Left lung (tissue), 10 donors: ENCODE data around the gene ENOX1. TPM values are rescaled to one million over a fixed set of nuclear protein-coding genes. Genes with fewer than 3 reads are reported as not detected.

Experiments
- ATAC-seq: fragments of 200-7000 bp; cut with Tn5 transposase; one replicate; pipeline ENCODE4 v1.9.1; 2020; ENCODE audit warnings: moderate library complexity
- DNase-seq, 4 donors: peaks; one replicate each; pipeline ENCODE4 v3.0.0-alpha.2; 2013 to 2020
- H3K27ac ChIP-seq, 2 donors: fragments of 200-600 bp; sonication (generic) in 1 of 2; one replicate each; pipeline versions ENCODE4 v1.5.0 to v1.8.0; 2020 to 2021
- H3K27me3 ChIP-seq, 2 donors: fragments of 200-600 bp; sonication (generic) in 1 of 2; one replicate each; pipeline versions ENCODE4 v1.5.0 to v1.8.0; 2020 to 2021
- H3K36me3 ChIP-seq, 2 donors: fragments of 200-600 bp; sonication (generic) in 1 of 2; one replicate each; pipeline versions ENCODE4 v1.5.0 to v1.8.0; 2020 to 2021
- H3K4me1 ChIP-seq, 2 donors: fragments of 200-600 bp; one replicate each; pipeline ENCODE4 v1.8.0; 2021
- H3K4me3 ChIP-seq, 2 donors: fragments of 200-600 bp; sonication (generic) in 1 of 2; one replicate each; pipeline versions ENCODE4 v1.5.0 to v1.8.0; 2020 to 2021; ENCODE audit warnings: mild to moderate bottlenecking in 1 of 2
- H3K9me3 ChIP-seq, 2 donors: fragments of 200-600 bp; sonication (generic) in 1 of 2; one replicate each; pipeline versions ENCODE4 v1.5.0 to v1.8.0; 2020 to 2021
- intact Hi-C, 2 donors: fragments of 100-400 bp; cut with DNase I; formaldehyde crosslinking; loops; one replicate each; pipeline versions ENCODE4 v1.11.2 to v1.14.2; 2022
- polyA plus RNA-seq, 6 donors: library from polyadenylated mRNA; unstranded; fragments of 120-200 nt; gene quantifications; one replicate each; pipeline ENCODE4 v1.2.1, GENCODE V29; 2013; ENCODE audit not compliant: insufficient read length in 6 of 6
- total RNA-seq, 2 donors: library from RNA; stranded (reverse); fragmentation: NEBNext Ultra II Directional; extraction: Animal tissue kit (Norgen Biotek cat#: 25700); gene quantifications; one replicate each; pipeline ENCODE4 v1.2.1, GENCODE V29; 2021
- TF ChIP-seq, protein P1 (sequence below), 2 donors: fragments of 200-600 bp; sonication (generic) in 1 of 2; IDR thresholded peaks; one replicate each; pipeline versions ENCODE4 v1.5.0 to v1.8.0; 2021; ENCODE audit warnings: antibody characterized with exemption in 2 of 2
- donor health status: DM: no; HTN: yes; CAD: no.
- donor health status: DM: no; HTN: no; CAD: no.

The ENOX1 gene
- total and polyA plus RNA-seq, 8 donors = 1.5 to 9.0 (median 6.8) TPM

GRCh38 chr13:43475140-43475539, 311.6 kb downstream of the ENOX1 start:
- TF ChIP-seq, protein P1, sequence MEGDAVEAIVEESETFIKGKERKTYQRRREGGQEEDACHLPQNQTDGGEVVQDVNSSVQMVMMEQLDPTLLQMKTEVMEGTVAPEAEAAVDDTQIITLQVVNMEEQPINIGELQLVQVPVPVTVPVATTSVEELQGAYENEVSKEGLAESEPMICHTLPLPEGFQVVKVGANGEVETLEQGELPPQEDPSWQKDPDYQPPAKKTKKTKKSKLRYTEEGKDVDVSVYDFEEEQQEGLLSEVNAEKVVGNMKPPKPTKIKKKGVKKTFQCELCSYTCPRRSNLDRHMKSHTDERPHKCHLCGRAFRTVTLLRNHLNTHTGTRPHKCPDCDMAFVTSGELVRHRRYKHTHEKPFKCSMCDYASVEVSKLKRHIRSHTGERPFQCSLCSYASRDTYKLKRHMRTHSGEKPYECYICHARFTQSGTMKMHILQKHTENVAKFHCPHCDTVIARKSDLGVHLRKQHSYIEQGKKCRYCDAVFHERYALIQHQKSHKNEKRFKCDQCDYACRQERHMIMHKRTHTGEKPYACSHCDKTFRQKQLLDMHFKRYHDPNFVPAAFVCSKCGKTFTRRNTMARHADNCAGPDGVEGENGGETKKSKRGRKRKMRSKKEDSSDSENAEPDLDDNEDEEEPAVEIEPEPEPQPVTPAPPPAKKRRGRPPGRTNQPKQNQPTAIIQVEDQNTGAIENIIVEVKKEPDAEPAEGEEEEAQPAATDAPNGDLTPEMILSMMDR (IDR thresholded peaks at IDR 0.05) = no peak
- no peaks in the 10 kb centered on the region for H3K27me3 ChIP-seq
- intact Hi-C loops = no loop called here

DNA sequence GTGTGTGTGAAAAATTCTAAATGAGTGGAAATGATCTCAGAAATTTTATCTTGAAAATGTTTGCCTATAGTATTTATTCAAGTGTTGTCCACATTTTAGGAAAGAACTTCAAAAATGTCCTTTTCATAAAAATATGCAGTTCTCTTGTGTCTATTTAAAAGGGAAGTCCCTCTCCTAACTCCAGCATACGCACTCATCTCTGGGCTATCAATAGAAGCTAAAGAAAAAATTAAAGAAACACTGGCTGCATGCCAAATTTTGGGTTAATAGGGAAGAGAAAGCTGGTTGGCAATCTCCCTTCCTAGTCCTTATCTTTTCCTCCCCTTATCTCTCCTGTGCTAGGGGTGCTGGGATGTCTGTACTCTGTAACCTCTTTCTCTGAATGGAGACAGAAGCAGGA, 313.3 kb downstream of the ENOX1 start:
- intact Hi-C loops = no loop called here
- ATAC-seq (no peak), DNase-seq (no peak)
- Histone ChIP-seq H3K27me3 (no peaks in the 10 kb centered on the region), H3K4me3 (no peak overlapping the region), H3K9me3 (no peaks in the 10 kb centered on the region), H3K4me1 (no peaks in the 10 kb centered on the region), H3K36me3 (no peaks in the 10 kb centered on the region), H3K27ac (no peak overlapping the region)
- TF ChIP-seq, protein P1 (IDR thresholded peaks at IDR 0.05) = no peak

More at GRCh38 chr13:43475140-43475539, 311.6 kb downstream of the ENOX1 start:
- Histone ChIP-seq H3K4me3 (no peak overlapping the region), H3K27ac (no peak overlapping the region), H3K36me3 (no peaks in the 10 kb centered on the region), H3K9me3 (no peaks in the 10 kb centered on the region), H3K4me1 (no peaks in the 10 kb centered on the region)
- ATAC-seq = no peak
- DNase-seq = peak in 2 of 4 donors; percentile 49 to 72

DNA sequence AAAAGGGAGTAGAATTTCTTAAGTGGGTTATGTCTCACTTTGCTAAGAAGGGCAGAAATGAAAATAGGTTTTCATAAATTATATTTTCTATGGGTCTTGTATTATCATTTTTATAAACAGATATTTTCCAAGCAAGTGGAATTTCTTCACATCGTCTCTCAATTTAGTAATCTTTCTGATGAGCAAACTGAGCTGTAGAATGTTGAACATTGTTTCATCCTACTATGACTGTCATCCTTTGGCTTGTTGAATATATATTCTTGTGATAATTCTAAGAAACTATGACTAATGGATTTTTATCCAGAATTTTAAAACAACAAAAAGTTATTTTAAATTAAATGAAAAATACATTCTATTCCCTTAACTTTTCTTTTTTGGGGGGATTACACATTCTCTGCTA, 313.8 kb downstream of the ENOX1 start:
- ATAC-seq = no peak
- H3K9me3 ChIP-seq = no peaks in the 10 kb centered on the region
- H3K27me3 ChIP-seq = no peaks in the 10 kb centered on the region
- no peak for DNase-seq
- H3K4me3 ChIP-seq = no peak overlapping the region
- no peak overlapping the region for H3K27ac ChIP-seq
- TF ChIP-seq, protein P1 (IDR thresholded peaks at IDR 0.05) = no peak
- no peaks in the 10 kb centered on the region for H3K4me1 ChIP-seq
- no peaks in the 10 kb centered on the region for H3K36me3 ChIP-seq
- intact Hi-C loops = no loop called here

DNA sequence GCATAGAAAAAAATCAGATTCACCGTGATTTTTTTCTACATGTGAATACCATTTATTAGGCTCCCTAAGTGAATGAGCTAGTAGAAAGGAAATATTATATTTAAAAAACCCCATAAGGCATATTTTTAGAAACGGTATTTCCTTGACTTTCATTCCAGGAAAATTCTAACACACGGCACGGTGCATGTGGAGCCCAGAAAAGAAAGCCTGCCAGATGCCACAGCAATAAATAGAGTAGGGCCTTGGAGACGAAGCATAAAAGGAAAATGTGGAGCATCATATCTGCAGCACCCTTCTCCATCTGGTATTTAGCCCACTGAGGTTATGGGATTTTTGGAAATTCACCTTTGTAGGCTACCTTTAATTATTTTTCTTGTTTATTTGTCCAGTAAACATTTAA, 314.4 kb downstream of the ENOX1 start:
- Histone ChIP-seq H3K27ac (no peak overlapping the region), H3K4me1 (no peaks in the 10 kb centered on the region), H3K4me3 (no peak overlapping the region), H3K27me3 (no peaks in the 10 kb centered on the region), H3K9me3 (no peaks in the 10 kb centered on the region), H3K36me3 (no peaks in the 10 kb centered on the region)
- ATAC-seq = no peak
- TF ChIP-seq, protein P1 (IDR thresholded peaks at IDR 0.05) = no peak
- intact Hi-C loops = no loop called here
- DNase-seq = no peak

DNA sequence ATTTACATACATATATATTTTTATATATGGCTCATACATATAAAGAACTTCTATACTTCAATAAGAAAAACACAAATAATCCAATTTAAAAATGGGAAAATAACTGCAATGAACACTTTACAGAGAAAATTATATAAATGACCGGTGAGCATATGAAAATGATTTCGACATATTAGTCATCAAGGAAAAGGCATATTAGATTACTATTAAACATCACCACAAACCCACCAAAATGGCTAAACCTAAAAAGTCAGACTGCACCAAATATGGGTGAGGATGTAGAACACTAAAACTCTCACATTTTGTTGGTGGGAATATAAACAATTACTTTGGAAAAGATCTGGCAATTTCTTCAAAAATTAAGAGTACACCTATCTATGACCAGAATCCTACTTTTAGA, 316.2 kb downstream of the ENOX1 start:
- no peak overlapping the region for H3K4me3 ChIP-seq
- no peak for DNase-seq
- intact Hi-C loops = no loop called here
- no peaks in the 10 kb centered on the region for H3K9me3 ChIP-seq
- H3K27me3 ChIP-seq = no peaks in the 10 kb centered on the region
- no peaks in the 10 kb centered on the region for H3K36me3 ChIP-seq
- no peaks in the 10 kb centered on the region for H3K4me1 ChIP-seq
- no peak overlapping the region for H3K27ac ChIP-seq
- no peak for ATAC-seq
- TF ChIP-seq, protein P1 (IDR thresholded peaks at IDR 0.05) = no peak
